GM19351 (cell line): ENCODE data around the gene TMEM271.
"Not testable (repeated sequence)": the region's sequence is repeated elsewhere in the genome, so short reads cannot be mapped to it uniquely, and the experiment has no call there.

Source experiments
- ATAC-seq: cut with Tn5 transposase; IDR thresholded peaks from one replicate; pipeline ENCODE4 v1.9.1; 2021; ENCODE audit warnings: mild to moderate bottlenecking, moderate library complexity; ENCODE audit not compliant: unreplicated experiment

The TMEM271 gene

GRCh38 chr4:610411-611261 lies 34.5 kb upstream of the TMEM271 start:
- ATAC-seq, result no peak

GRCh38 chr4:609400-610050 lies 33.4 kb upstream of the TMEM271 start:
- ATAC-seq, result no peak

GRCh38 chr4:608236-608635 lies 32.1 kb upstream of the TMEM271 start:
- no peak for ATAC-seq

- no peak for ATAC-seq
Observed at GRCh38 chr4:605702-606425, 29.8 kb upstream of the TMEM271 start.

- ATAC-seq, result no peak
Observed at GRCh38 chr4:604131-604530, 28.0 kb upstream of the TMEM271 start.

GRCh38 chr4:602559-602942 lies 26.5 kb upstream of the TMEM271 start:
- ATAC-seq, result no peak

- ATAC-seq, result no peak
Observed at GRCh38 chr4:601612-602558, 25.8 kb upstream of the TMEM271 start.

GRCh38 chr4:600850-601515 lies 24.9 kb upstream of the TMEM271 start:
- ATAC-seq, result no peak

- ATAC-seq, result no peak
Observed at GRCh38 chr4:600166-600565, 24.1 kb upstream of the TMEM271 start.

- no peak for ATAC-seq
Observed at GRCh38 chr4:598925-599324, 22.8 kb upstream of the TMEM271 start.

GRCh38 chr4:592825-593520 lies 16.9 kb upstream of the TMEM271 start:
- no peak for ATAC-seq

- ATAC-seq, result not testable (repeated sequence)
Observed at GRCh38 chr4:592178-592577, 16.1 kb upstream of the TMEM271 start.

GRCh38 chr4:590313-590841 lies 14.3 kb upstream of the TMEM271 start:
- ATAC-seq, result no peak

GRCh38 chr4:589219-589963 lies 13.3 kb upstream of the TMEM271 start:
- ATAC-seq, result no peak

- ATAC-seq, result no peak
Observed at GRCh38 chr4:588351-588849, 12.3 kb upstream of the TMEM271 start.

- no peak for ATAC-seq
Observed at GRCh38 chr4:587671-588350, 11.7 kb upstream of the TMEM271 start.

GRCh38 chr4:583820-584219 lies 7.7 kb upstream of the TMEM271 start:
- ATAC-seq, result no peak
